ENCODE measurements around the gene OPHN1.
"Not testable (repeated sequence)": the region's sequence is repeated elsewhere in the genome, so short reads cannot be mapped to it uniquely, and the experiment has no call there.

OPHN1 gene

DNA sequence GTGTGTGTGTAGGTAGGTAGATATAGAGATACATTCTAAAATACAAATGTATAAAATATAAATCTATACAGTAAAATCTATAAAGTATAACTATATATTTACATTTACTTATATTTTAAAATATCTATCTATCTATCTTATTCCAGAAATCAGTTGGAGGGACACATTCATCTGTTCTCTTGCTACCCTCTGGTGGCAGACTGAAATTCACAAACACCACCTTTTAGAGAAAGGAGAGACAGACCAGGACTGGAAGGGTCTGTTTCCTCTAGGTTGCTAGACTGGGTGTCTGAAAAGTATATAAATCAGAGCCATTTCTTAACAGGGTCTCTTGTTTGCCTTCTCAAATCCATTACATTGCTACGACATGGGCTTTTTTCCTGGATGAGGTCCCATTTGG lies 343.0 kb downstream of the OPHN1 start:
- no peaks in the 10 kb centered on the region for H3K27me3 Mint-ChIP-seq
- no peaks in the 10 kb centered on the region for H3K9me3 Mint-ChIP-seq
- ATAC-seq, result no peak
- no peaks in the 10 kb centered on the region for H3K4me1 Mint-ChIP-seq
- no peak for DNase-seq
- H3K4me3 Mint-ChIP-seq, result no peak overlapping the region
- H3K36me3 Mint-ChIP-seq (ENCODE audit: low read depth), result no peaks in the 10 kb centered on the region
- no peak overlapping the region for H3K27ac Mint-ChIP-seq

- Mint-ChIP-seq H3K36me3 (ENCODE audit: low read depth) (no peaks in the 10 kb centered on the region), H3K27ac (no peak overlapping the region), H3K9me3 (no peaks in the 10 kb centered on the region), H3K27me3 (no peaks in the 10 kb centered on the region), H3K4me1 (no peaks in the 10 kb centered on the region), H3K4me3 (no peak overlapping the region)
- ATAC-seq, result no peak
- DNase-seq, result no peak
These were observed 345.8 kb downstream of the OPHN1 start for GRCh38 chrX:68087526-68087925.

DNA sequence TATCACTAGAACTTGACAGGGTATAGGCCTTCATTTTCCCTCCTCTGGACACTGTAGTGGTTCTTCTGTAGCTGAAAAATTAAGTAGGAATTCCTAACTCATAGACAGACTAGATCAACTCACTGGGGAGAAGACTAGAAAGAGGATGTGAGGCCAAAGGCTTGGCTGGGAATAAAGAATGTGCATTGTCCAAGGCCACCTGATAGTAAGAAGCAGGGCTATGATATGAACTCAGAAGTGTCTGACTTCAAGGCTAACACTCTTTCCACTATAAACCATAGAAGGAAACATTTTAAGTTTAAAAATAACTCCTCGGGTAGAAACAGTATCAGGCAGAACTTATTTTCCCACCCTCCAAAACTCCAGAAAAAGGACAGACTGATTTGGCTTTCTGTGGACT lies 346.6 kb downstream of the OPHN1 start:
- Mint-ChIP-seq H3K27me3 (no peaks in the 10 kb centered on the region), H3K36me3 (ENCODE audit: low read depth) (no peaks in the 10 kb centered on the region), H3K4me3 (no peak overlapping the region), H3K9me3 (no peaks in the 10 kb centered on the region), H3K27ac (no peak overlapping the region), H3K4me1 (no peaks in the 10 kb centered on the region)
- ATAC-seq, result no peak
- no peak for DNase-seq

GRCh38 chrX:68084765-68085164 lies 348.5 kb downstream of the OPHN1 start:
- H3K4me1 Mint-ChIP-seq, result no peaks in the 10 kb centered on the region
- H3K27ac Mint-ChIP-seq, result no peak overlapping the region
- ATAC-seq (no peak), DNase-seq (no peak)
- no peaks in the 10 kb centered on the region for H3K9me3 Mint-ChIP-seq
- no peaks in the 10 kb centered on the region for H3K36me3 Mint-ChIP-seq (ENCODE audit: low read depth)
- H3K4me3 Mint-ChIP-seq, result no peak overlapping the region
- no peaks in the 10 kb centered on the region for H3K27me3 Mint-ChIP-seq

- Mint-ChIP-seq H3K4me3 (no peak overlapping the region), H3K9me3 (no peaks in the 10 kb centered on the region)
- no peak for DNase-seq
These were observed 349.8 kb downstream of the OPHN1 start for GRCh38 chrX:68083510-68083909.

GRCh38 chrX:68079961-68080360 lies 353.3 kb downstream of the OPHN1 start:
- H3K27me3 Mint-ChIP-seq, result no peaks in the 10 kb centered on the region
- no peaks in the 10 kb centered on the region for H3K4me1 Mint-ChIP-seq
- H3K9me3 Mint-ChIP-seq, result no peaks in the 10 kb centered on the region
- no peaks in the 10 kb centered on the region for H3K36me3 Mint-ChIP-seq (ENCODE audit: low read depth)
- DNase-seq, result no peak
- H3K27ac Mint-ChIP-seq, result no peak overlapping the region
- ATAC-seq, result no peak
- H3K4me3 Mint-ChIP-seq, result no peak overlapping the region

More at GRCh38 chrX:68083510-68083909, 349.8 kb downstream of the OPHN1 start:
- Mint-ChIP-seq H3K27ac (no peak overlapping the region), H3K4me1 (no peaks in the 10 kb centered on the region), H3K36me3 (ENCODE audit: low read depth) (no peaks in the 10 kb centered on the region), H3K27me3 (no peaks in the 10 kb centered on the region)
- ATAC-seq, result no peak

DNA sequence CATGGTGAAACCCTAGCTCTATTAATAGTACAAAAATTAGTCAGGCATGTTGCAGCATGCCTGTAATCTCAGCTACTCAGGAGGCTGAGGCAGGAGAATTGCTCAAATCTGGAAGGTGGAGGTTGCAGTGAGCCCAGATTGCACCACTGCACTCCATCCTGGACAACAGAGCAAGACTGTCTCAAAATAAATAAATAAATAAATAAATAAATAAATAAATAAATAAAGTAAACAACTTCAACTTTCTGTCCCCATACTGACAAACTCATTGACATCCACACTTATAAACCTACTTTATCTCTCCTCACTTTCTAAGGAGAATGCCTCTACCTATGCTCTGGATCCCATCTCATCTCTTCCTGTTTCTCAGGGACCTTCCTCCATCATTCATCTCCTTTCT lies 354.5 kb downstream of the OPHN1 start:
- H3K27ac Mint-ChIP-seq; ATAC-seq; H3K4me3 Mint-ChIP-seq; H3K9me3 Mint-ChIP-seq; H3K4me1 Mint-ChIP-seq; H3K36me3 Mint-ChIP-seq (ENCODE audit: low read depth); H3K27me3 Mint-ChIP-seq; DNase-seq: not testable (repeated sequence)

DNA sequence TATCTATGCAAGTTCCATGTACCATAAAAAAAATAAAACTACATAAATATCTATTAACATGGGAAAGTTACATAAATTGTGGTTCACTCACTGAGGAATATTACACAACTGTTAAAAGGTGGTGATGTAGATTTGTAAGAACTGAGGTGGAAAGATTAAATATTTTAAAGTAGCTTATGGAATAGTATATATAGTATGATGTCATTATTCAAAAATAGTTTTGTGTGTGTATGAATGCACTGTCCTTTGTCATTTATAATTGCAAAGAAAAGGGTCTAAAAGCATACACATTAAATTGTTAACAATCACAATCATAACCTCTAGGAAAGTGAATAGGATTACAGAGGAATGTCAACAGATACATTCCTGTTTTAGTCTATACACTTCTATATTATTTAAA lies 355.9 kb downstream of the OPHN1 start:
- Mint-ChIP-seq H3K27ac (no peak overlapping the region), H3K4me1 (no peaks in the 10 kb centered on the region), H3K36me3 (ENCODE audit: low read depth) (no peaks in the 10 kb centered on the region), H3K9me3 (no peaks in the 10 kb centered on the region), H3K27me3 (no peaks in the 10 kb centered on the region), H3K4me3 (no peak overlapping the region)
- DNase-seq (no peak), ATAC-seq (no peak)

DNA sequence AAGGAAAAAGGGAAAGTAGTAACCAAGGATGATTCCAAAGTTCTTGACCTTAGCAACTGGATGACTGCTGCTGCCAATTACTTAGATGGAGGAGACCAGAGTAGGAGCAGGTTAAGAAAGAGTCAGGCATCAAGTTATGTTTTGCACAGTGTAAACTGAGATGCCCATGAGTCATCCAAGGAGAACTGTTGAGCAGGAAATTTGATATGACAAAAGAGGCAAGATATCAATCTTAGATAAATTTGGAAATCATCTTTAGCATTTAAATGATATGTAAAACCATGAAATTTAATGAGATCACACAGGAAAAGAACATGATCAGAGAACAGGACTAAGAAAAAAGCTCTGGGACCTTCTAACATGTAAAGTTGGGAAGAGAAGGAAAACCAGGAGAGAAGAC lies 361.3 kb downstream of the OPHN1 start:
- DNase-seq, result no peak
- H3K4me1 Mint-ChIP-seq, result no peaks in the 10 kb centered on the region
- H3K4me3 Mint-ChIP-seq, result no peak overlapping the region
- no peaks in the 10 kb centered on the region for H3K27me3 Mint-ChIP-seq
- H3K36me3 Mint-ChIP-seq (ENCODE audit: low read depth), result no peaks in the 10 kb centered on the region
- no peak for ATAC-seq
- no peaks in the 10 kb centered on the region for H3K9me3 Mint-ChIP-seq
- H3K27ac Mint-ChIP-seq, result no peak overlapping the region

DNA sequence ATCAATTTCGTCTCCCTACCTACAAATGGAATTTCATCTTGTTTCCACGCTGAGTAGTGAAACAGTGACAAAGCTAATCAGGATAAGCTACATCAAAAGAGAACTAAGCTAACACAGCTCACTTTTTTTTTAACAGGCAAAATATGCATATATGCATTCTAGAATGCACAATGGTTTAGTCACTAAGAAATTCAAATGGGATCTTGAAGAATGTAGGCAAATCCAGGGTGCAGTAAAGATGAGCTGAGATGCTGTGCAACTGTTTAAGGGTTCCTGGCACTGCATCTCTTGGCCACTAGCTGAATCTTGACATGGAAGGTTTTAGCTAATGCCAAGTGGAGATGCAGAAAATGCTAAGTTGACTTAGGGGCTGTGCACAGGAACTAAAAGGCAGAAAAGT lies 363.2 kb downstream of the OPHN1 start:
- not testable (repeated sequence) for H3K9me3 Mint-ChIP-seq; H3K27ac Mint-ChIP-seq; H3K4me3 Mint-ChIP-seq; ATAC-seq; H3K4me1 Mint-ChIP-seq; DNase-seq; H3K27me3 Mint-ChIP-seq; H3K36me3 Mint-ChIP-seq (ENCODE audit: low read depth)

- Mint-ChIP-seq H3K4me3 (no peak overlapping the region), H3K4me1 (no peaks in the 10 kb centered on the region), H3K27ac (no peak overlapping the region), H3K36me3 (ENCODE audit: low read depth) (no peaks in the 10 kb centered on the region), H3K9me3 (no peaks in the 10 kb centered on the region), H3K27me3 (no peaks in the 10 kb centered on the region)
- ATAC-seq (no peak), DNase-seq (no peak)
These were observed 372.1 kb downstream of the OPHN1 start for GRCh38 chrX:68061206-68061535.

DNA sequence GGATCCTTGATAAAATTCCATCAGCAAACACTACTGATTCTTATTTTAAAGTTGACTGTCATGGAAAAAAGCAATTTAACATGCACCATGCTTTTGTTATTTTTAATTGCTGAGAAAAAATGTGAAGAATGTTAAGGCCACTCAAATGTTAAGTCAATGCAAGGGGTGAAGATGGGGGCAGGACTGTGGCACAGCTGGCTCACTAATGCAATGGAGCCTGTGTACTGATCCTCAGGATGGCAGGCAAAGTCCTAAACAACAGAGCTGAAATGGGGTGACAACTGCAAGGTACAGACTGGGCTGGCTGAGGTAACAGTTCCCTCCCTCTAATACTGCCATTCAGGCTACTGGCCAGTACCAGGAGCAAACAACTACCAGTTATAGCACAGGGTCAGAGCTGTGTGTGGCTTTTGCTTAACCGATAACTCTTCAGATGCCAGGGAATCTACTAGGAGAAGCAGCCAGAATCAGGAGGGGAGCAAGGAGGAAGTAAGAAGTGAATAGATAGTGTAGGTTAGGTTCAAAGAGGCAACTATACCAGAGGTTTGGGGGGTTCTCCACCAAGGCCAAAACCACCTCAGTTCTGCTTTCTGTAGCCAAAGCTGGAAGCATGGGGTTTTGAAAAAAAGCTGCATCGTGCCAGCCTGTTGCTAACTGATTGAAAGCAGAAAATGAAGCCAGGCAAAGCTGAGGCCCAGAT lies 372.6 kb downstream of the OPHN1 start:
- Mint-ChIP-seq H3K4me3 (no peak overlapping the region), H3K9me3 (no peaks in the 10 kb centered on the region), H3K27ac (no peak overlapping the region), H3K27me3 (no peaks in the 10 kb centered on the region), H3K36me3 (ENCODE audit: low read depth) (no peaks in the 10 kb centered on the region), H3K4me1 (no peaks in the 10 kb centered on the region)
- DNase-seq, result no peak
- no peak for ATAC-seq

- Mint-ChIP-seq H3K36me3 (ENCODE audit: low read depth) (no peaks in the 10 kb centered on the region), H3K4me3 (no peak overlapping the region), H3K27me3 (no peaks in the 10 kb centered on the region), H3K27ac (no peak overlapping the region), H3K9me3 (no peaks in the 10 kb centered on the region), H3K4me1 (no peaks in the 10 kb centered on the region)
- no peak for ATAC-seq
- no peak for DNase-seq
These were observed 373.8 kb downstream of the OPHN1 start for GRCh38 chrX:68059469-68059868.

DNA sequence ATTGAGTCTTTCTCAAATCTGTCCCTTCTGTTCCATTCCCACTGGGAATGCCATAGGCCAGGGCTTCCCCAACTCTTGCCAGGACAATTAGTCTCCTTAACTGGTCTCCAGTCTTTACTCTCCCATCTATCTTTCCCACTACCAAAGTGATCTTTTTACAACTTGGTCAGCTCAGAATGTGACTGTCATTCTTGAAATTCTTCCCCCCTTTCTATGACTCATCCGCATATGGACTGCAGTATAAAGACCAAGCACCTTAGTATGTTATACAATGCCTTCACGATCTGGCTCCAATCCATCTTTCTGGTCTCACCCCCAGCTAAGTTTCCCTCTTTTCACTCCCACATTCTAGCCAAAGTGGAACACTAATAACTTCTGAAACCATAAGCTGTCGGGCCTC lies 383.8 kb downstream of the OPHN1 start:
- ATAC-seq, result no peak
- Mint-ChIP-seq H3K27me3 (no peaks in the 10 kb centered on the region), H3K4me3 (no peak overlapping the region), H3K27ac (no peak overlapping the region), H3K9me3 (peaks cover 3% of the 10 kb centered on the region), H3K36me3 (ENCODE audit: low read depth) (no peaks in the 10 kb centered on the region), H3K4me1 (no peaks in the 10 kb centered on the region)
- no peak for DNase-seq

GRCh38 chrX:68048774-68049173 lies 384.5 kb downstream of the OPHN1 start:
- no peak overlapping the region for H3K27ac Mint-ChIP-seq
- no peaks in the 10 kb centered on the region for H3K4me1 Mint-ChIP-seq
- ATAC-seq (no peak), DNase-seq (no peak)
- no peaks in the 10 kb centered on the region for H3K27me3 Mint-ChIP-seq
- H3K9me3 Mint-ChIP-seq, result peaks cover 3% of the 10 kb centered on the region
- no peaks in the 10 kb centered on the region for H3K36me3 Mint-ChIP-seq (ENCODE audit: low read depth)
- no peak overlapping the region for H3K4me3 Mint-ChIP-seq

GRCh38 chrX:68045008-68045577 lies 388.2 kb downstream of the OPHN1 start:
- ATAC-seq (no peak), DNase-seq (no peak)
- Mint-ChIP-seq H3K36me3 (ENCODE audit: low read depth) (no peaks in the 10 kb centered on the region), H3K9me3 (no peaks in the 10 kb centered on the region), H3K4me1 (no peaks in the 10 kb centered on the region), H3K4me3 (no peak overlapping the region), H3K27ac (no peak overlapping the region), H3K27me3 (no peaks in the 10 kb centered on the region)
